Smooth muscle cell of trachea (primary cell): ENCODE measurements around the gene CNR1. TPM values are rescaled to one million over a fixed set of nuclear protein-coding genes. Genes with fewer than 3 reads are reported as not detected.

Experiments used
- total RNA-seq: library from RNA; depleted of rRNA; stranded (reverse); fragments of >200 nt; gene quantifications from 2 replicates; pipeline ENCODE4 v1.2.1, GENCODE V29; 2014

CNR1 gene
- not detected in 2 replicates for total RNA-seq

DNA sequence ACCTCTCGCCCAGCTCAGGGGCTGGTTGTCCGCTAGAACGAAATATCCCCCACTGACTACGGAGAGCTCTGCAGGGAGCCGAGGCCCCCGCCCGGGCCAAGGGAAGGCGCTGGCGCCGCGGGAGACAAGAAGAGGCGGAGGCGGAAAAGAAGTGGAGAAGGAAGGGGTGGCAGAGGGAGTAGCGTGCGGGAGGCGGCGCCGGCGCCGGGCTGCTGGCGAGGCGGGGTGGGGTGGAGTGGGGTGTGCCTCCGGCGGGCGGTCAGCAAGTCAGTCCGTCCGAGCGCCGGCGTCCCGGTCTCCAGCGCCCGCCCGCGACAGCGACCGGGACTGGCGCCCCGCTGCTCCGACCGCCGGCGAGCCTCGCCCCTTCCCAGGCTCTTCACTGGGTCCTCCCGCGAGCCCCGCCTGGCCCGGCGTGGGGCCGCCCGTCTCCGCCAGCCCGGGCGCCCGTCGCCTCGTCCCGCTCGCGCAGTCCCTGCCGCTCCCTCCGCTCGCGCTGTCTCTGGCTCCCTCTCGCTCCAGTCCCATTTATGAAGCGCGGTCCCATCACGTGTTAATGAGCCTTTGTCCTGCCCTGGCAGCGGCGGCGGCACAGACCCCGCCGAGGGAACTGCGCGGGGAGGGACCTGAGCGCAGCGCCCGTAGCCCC lies at the start of gene CNR1:
Gene CNR1, minus strand, starts transcription at position 504 of the 649 bp plus-strand sequence. CDS start 21,073 bp downstream, outside the sequence.

Other genes starting within 250 kb of the CNR1 start
- gene SPACA1, start 118.5 kb downstream of the CNR1 start, total RNA-seq = not detected in 2 replicates